GM10248 (cell line): ENCODE measurements around the gene SPATA31E1.
"Not testable (repeated sequence)": the region's sequence is repeated elsewhere in the genome, so short reads cannot be mapped to it uniquely, and the experiment has no call there.

Experiments used
- CTCF ChIA-PET: fragments of 300-600 bp; sonication (Branson Sonifier 250); formaldehyde crosslinking; extraction: SDS; loops from one replicate; lab custom pipeline; 2021; ENCODE audit warnings: antibody characterized with exemption; lab: Yijun Ruan, JAX
- POLR2A ChIA-PET: fragments of 350-650 bp; sonication (Branson Sonifier 250); formaldehyde crosslinking; extraction: SDS; loops from one replicate; lab custom pipeline; 2020; ENCODE audit warnings: antibody characterized with exemption; lab: Yijun Ruan, JAX
- DNase-seq: peaks from one replicate; pipeline ENCODE4 v3.0.0; 2012; ENCODE audit errors: extremely low spot score

The SPATA31E1 gene

DNA sequence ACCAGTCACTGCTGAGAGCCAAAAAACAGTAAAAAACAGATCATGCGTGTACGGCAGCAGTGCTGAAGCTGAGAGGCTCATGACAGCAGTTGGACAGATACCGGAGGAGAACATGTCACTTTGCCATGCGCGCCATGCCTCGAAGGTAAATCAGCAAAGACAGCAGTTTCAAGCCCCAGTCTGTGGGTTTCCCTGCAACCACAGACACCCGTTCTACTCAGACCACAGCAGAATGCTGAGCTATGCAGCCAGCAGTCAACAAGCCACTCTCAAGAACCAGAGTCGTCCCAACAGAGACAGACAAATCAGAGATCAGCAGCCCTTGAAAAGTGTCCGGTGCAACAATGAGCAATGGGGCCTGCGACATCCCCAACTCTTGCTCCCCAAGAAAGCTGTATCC, 40.3 kb downstream of the SPATA31E1 start:
- CTCF ChIA-PET, DNase-seq, POLR2A ChIA-PET: not testable (repeated sequence)

DNA sequence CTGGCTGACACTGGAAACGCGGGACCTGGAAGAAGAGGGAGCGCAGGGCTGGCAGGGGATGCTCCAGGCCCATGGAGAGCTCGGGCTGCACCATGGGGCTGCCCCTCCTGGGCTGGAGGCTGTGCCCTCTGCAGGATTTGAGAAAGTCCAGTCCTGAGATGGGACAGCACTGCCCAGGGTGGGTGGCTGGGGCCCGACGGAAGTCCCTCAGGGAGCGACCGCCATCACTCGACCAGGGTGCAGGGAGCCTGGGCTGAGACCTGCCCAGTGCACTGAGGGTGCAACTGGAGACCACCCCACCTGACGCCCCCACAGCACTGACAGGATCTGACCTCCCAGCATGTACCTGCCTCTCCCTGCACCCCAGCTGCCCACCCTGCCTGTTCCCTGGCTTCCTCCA, 42.2 kb downstream of the SPATA31E1 start:
- POLR2A ChIA-PET, CTCF ChIA-PET, DNase-seq: not testable (repeated sequence)

- CTCF ChIA-PET, POLR2A ChIA-PET, DNase-seq: not testable (repeated sequence)
These were observed 46.5 kb downstream of the SPATA31E1 start for GRCh38 chr9:87929152-87929551.

GRCh38 chr9:87934444-87934843, 51.8 kb downstream of the SPATA31E1 start:
- CTCF ChIA-PET, DNase-seq, POLR2A ChIA-PET: not testable (repeated sequence)

DNA sequence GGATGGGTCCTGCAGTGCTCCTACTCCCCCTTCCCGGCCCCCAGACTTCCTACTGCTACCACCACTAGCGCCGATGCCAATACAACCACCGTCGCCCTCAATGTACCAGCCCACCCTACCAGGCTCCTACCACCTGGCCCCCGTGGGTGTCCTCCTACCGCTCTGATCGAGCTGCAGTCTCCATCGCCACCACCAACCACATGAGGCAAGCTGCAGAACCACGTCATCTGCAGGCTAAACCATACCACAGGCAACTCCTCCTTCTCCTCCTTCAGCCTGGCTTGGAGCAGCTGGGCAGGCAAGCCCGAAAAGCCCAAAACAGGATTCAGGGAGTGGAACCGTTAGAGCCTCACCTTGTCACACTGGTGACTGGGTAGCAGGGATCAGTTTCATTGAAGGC, 54.7 kb downstream of the SPATA31E1 start:
- DNase-seq, POLR2A ChIA-PET, CTCF ChIA-PET: not testable (repeated sequence)

GRCh38 chr9:87937918-87938317, 55.2 kb downstream of the SPATA31E1 start:
- CTCF ChIA-PET, POLR2A ChIA-PET, DNase-seq: not testable (repeated sequence)

DNA sequence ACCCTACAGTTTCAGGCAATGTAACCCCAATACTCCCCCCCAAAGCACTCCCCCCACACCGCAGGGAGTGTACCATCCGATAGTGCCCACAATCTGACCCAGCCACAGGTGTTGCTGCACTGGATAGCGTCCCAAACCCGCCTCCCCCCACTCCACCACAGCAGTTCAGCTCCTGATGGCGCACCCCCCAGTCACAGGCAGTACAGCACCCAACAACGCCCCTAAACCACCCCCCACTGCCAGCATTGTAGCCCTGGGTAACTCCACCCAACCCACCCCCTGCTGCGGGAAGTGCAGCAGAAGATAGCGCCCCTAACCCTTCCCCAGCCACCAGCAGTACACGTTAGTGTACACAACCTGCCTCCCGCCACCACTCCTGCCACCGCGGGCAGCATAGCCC, 55.7 kb downstream of the SPATA31E1 start:
- DNase-seq, CTCF ChIA-PET, POLR2A ChIA-PET: not testable (repeated sequence)
